Thoracic aorta (tissue), 2 donors: Measurements from ENCODE around the gene SIRT5. TPM values are rescaled to one million over a fixed set of nuclear protein-coding genes. Genes with fewer than 3 reads are reported as not detected.
A peak's percentile ranks its signal among the peaks of the same experiment; 100 is the strongest.

Experiments
- ATAC-seq: fragments of 150-250 bp; one replicate; pipeline ENCODE4 v1.8.0; 2017; ENCODE audit warnings: low read depth; ENCODE audit not compliant: insufficient number of reproducible peaks, low FRiP score
- DNase-seq: peaks from one replicate; pipeline ENCODE4 v3.0.0-alpha.2; 2020; ENCODE audit warnings: low spot score
- H3K27ac ChIP-seq, 2 donors: fragments of 200-600 bp; sonication (generic); 1 replicate in 1 of 2; 2 replicates in 1 of 2; pipeline ENCODE4 v1.5.1; 2016; ENCODE audit warnings: mild to moderate bottlenecking in 2 of 2, moderate library complexity in 2 of 2
- H3K27me3 ChIP-seq: fragments of 200-600 bp; sonication (generic); replicated peaks from 2 replicates; pipeline ENCODE4 v1.6.0; 2016; ENCODE audit warnings: mild to moderate bottlenecking; ENCODE audit not compliant: insufficient read depth
- H3K36me3 ChIP-seq: fragments of 200-600 bp; sonication (generic); one replicate; pipeline ENCODE4 v1.5.1; 2016
- H3K4me1 ChIP-seq, 2 donors: fragments of 200-600 bp; sonication (generic); 1 replicate in 1 of 2; 2 replicates in 1 of 2; pipeline versions ENCODE4 v1.5.1 to v1.6.0; 2016; ENCODE audit warnings: low read depth in 2 of 2, mild to moderate bottlenecking in 1 of 2; ENCODE audit not compliant: control insufficient read depth in 1 of 2
- H3K4me3 ChIP-seq: fragments of 200-600 bp; sonication (generic); 2 replicates; pipeline ENCODE4 v1.5.1; 2016; ENCODE audit warnings: mild to moderate bottlenecking
- H3K9me3 ChIP-seq: fragments of 200-600 bp; sonication (generic); 2 replicates; pipeline ENCODE4 v1.5.1; 2016
- CTCF ChIP-seq: fragments of 200-600 bp; sonication (generic); IDR thresholded peaks from one replicate; pipeline ENCODE4 v1.5.1; 2019; ENCODE audit warnings: antibody characterized with exemption
- total RNA-seq, 2 donors: library from RNA; depleted of rRNA; stranded (reverse); fragments of >200 nt; gene quantifications; one replicate each; pipeline versions ENCODE4 v1.1.0 to v1.2.3, GENCODE V29; 2016

SIRT5 gene
- total RNA-seq, 2 donors from 2014 or later, result 5.7 to 10.0 TPM

DNA sequence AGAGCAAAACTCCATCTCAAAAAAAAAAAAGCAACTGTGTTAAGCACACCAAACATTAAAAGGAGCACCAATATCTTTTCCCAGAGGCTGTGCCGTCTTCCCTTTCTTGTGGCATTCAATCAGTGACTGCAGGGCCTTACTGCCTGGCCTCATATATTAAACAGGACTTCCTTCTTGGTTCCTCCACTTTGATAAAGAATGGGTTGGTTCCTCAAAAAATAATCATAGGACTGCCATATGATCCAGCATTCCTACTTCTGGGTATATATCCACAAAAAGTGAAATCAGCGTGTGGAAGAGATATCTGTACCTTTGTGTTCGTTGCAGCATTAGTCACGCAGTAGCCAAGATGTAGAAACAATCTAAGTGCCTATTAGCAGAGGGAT is 46.7 kb upstream of the SIRT5 start:
- no peaks in the 10 kb centered on the region for H3K36me3 ChIP-seq
- no peaks in the 10 kb centered on the region for H3K4me1 ChIP-seq
- no peaks in the 10 kb centered on the region for H3K9me3 ChIP-seq
- no peak overlapping the region for H3K4me3 ChIP-seq
- TF ChIP-seq CTCF, result no peak
- peak overlapping the region in 1 of 2 donors; percentile 28 for H3K27ac ChIP-seq
- DNase-seq, result no peak
- ATAC-seq, result no peak
- no peaks in the 10 kb centered on the region for H3K27me3 ChIP-seq

- no peak for TF ChIP-seq CTCF
- H3K27ac ChIP-seq, result no peak overlapping the region
- no peaks in the 10 kb centered on the region for H3K9me3 ChIP-seq
- H3K4me1 ChIP-seq, result no peaks in the 10 kb centered on the region
- H3K36me3 ChIP-seq, result no peaks in the 10 kb centered on the region
- no peak overlapping the region for H3K4me3 ChIP-seq
- H3K27me3 ChIP-seq, result no peaks in the 10 kb centered on the region
- ATAC-seq, result no peak
- DNase-seq, result no peak
Measured at GRCh38 chr6:13528232-13528631, 46.2 kb upstream of the SIRT5 start.

DNA sequence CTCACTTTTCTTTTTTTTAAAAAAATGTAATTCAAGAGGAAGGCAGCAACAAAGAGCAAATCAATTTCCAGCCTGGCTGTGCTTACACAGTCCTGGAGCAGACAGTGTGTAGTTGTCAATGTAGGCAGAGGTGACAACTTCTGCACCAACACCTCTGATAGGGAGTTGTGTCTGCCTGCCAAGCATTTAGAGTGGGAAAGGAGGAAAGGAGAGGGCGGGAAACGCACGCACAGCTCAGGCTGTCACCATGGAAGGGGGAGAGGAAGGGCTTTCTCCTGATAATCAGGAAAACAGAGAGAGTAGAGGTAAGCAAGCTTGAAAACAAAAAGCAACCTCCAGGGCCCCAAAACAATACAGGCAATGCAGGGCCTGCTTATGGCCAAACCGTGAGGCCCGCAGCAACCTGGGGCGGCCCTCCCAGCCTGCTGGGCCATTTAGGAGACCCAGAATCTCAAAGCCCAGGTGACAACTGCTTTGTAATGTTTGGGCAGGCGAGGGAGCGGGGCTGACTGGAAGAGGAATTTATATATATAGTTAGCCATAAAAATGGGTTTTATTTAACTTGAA is 45.5 kb upstream of the SIRT5 start:
- TF ChIP-seq CTCF, result no peak
- no peak overlapping the region for H3K27ac ChIP-seq
- no peaks in the 10 kb centered on the region for H3K27me3 ChIP-seq
- H3K4me1 ChIP-seq, result no peaks in the 10 kb centered on the region
- H3K36me3 ChIP-seq, result no peaks in the 10 kb centered on the region
- no peak overlapping the region for H3K4me3 ChIP-seq
- no peaks in the 10 kb centered on the region for H3K9me3 ChIP-seq
- no peak for ATAC-seq
- no peak for DNase-seq

- DNase-seq (no peak), ATAC-seq (no peak)
- Histone ChIP-seq H3K4me3 (no peak overlapping the region), H3K4me1 (no peaks in the 10 kb centered on the region), H3K9me3 (no peaks in the 10 kb centered on the region), H3K36me3 (no peaks in the 10 kb centered on the region), H3K27ac (no peak overlapping the region), H3K27me3 (no peaks in the 10 kb centered on the region)
- no peak for TF ChIP-seq CTCF
Measured at GRCh38 chr6:13531956-13532355, 42.4 kb upstream of the SIRT5 start.

- ATAC-seq (no peak), DNase-seq (no peak)
- H3K27me3 ChIP-seq, result no peaks in the 10 kb centered on the region
- no peak overlapping the region for H3K4me3 ChIP-seq
- H3K36me3 ChIP-seq, result no peaks in the 10 kb centered on the region
- H3K9me3 ChIP-seq, result no peaks in the 10 kb centered on the region
- no peaks in the 10 kb centered on the region for H3K4me1 ChIP-seq
- no peak for TF ChIP-seq CTCF
- H3K27ac ChIP-seq, result no peak overlapping the region
Measured at GRCh38 chr6:13534536-13534935, 39.9 kb upstream of the SIRT5 start.
